Daoy (cell line): ENCODE data around the gene FBXL5. TPM values are rescaled to one million over a fixed set of nuclear protein-coding genes. Genes with fewer than 3 reads are reported as not detected.

Source experiments
- DNase-seq: peaks from one replicate; pipeline ENCODE4 v3.0.0-alpha.2; 2015; ENCODE audit warnings: low read depth
- total RNA-seq: library from RNA; depleted of rRNA; stranded (reverse); fragments of >200 nt; shearing (Covaris generic); gene quantifications from 2 replicates; pipeline ENCODE4 v1.2.3, GENCODE V29; 2014; rRNA removed

The FBXL5 gene
- total RNA-seq, 1 experiment from 2014 or later: 64.6 TPM

GRCh38 chr4:15562114-15562513, 93.0 kb downstream of the FBXL5 start:
- DNase-seq: no peak

GRCh38 chr4:15558561-15558960, 96.6 kb downstream of the FBXL5 start:
- no peak for DNase-seq

GRCh38 chr4:15557786-15558550, 97.2 kb downstream of the FBXL5 start:
- DNase-seq: no peak

- no peak for DNase-seq
Measured at GRCh38 chr4:15556511-15557092, 98.6 kb downstream of the FBXL5 start.

Other genes starting within 250 kb of the FBXL5 start
- not detected in 2 replicates for gene C1QTNF7, start 227.3 kb downstream of the FBXL5 start, total RNA-seq
- 10.4 and 11.7 TPM in 2 replicates for gene CC2D2A, start 185.5 kb downstream of the FBXL5 start, total RNA-seq
- 93.1 and 121 TPM in 2 replicates for gene FAM200B, start 26.5 kb upstream of the FBXL5 start, total RNA-seq
- 3.8 and 11.0 TPM in 2 replicates for gene BST1, start 47.7 kb upstream of the FBXL5 start, total RNA-seq
- gene CD38, start 123.0 kb upstream of the FBXL5 start, total RNA-seq: 0.40 and 7.4 TPM in 2 replicates